Fibroblast of the aortic adventitia (primary cell): Measurements from ENCODE around the gene AAMDC. TPM values are rescaled to one million over a fixed set of nuclear protein-coding genes. Genes with fewer than 3 reads are reported as not detected.
A peak's percentile ranks its signal among the peaks of the same experiment; 100 is the strongest.
"Not testable (repeated sequence)": the region's sequence is repeated elsewhere in the genome, so short reads cannot be mapped to it uniquely, and the experiment has no call there.

Experiments used
- DNase-seq: peaks from one replicate; pipeline ENCODE4 v3.0.0-alpha.2; 2010; ENCODE audit warnings: low read depth
- H3K4me3 ChIP-seq: 2 replicates; pipeline ENCODE4 v1.5.1; 2011; ENCODE audit warnings: low read depth, mild to moderate bottlenecking, control low read depth, low read length, moderate library complexity
- CTCF ChIP-seq: IDR thresholded peaks from 2 replicates; pipeline ENCODE4 v1.5.1; 2011; ENCODE audit warnings: mild to moderate bottlenecking, low read length, control low read depth, inconsistent platforms; ENCODE audit not compliant: insufficient read depth
- total RNA-seq: library from RNA; depleted of rRNA; stranded (reverse); fragments of >200 nt; gene quantifications from 2 replicates; pipeline ENCODE4 v1.2.3, GENCODE V29; 2012; ENCODE audit warnings: low replicate concordance

Gene AAMDC
- total RNA-seq, 1 donor, result 28.8 TPM

- no peak for TF ChIP-seq CTCF
- no peak for DNase-seq
- no peak overlapping the region for H3K4me3 ChIP-seq
Observed at GRCh38 chr11:77833302-77833701, 12.4 kb downstream of the AAMDC start.

GRCh38 chr11:77842441-77843121, 21.6 kb downstream of the AAMDC start:
- TF ChIP-seq CTCF, result no peak
- DNase-seq, result peak; percentile 23
- H3K4me3 ChIP-seq, result no peak overlapping the region

GRCh38 chr11:77843700-77844099, 22.8 kb downstream of the AAMDC start:
- not testable (repeated sequence) for H3K4me3 ChIP-seq, DNase-seq

DNA sequence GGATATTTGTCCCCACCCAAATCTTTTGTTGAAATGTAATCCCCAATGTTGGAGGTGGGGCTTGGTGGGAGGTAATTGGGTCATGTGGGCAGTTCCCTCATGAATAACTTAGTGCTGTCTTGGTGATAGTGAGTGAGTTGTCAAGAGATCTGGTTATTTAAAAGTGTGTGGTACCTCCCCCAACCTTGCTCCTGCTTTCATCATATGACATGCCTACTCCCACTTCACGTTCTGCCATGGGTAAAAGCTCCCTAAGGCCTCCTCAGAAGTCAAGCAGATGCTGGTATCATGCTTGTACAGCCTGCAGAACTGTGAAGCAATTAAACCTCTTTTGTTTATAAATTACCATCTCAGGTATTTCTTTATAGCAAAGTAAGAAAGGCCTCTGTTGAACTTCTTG, 30.6 kb downstream of the AAMDC start:
- H3K4me3 ChIP-seq, result no peak overlapping the region
- peak; percentile 30 for DNase-seq
- no peak for TF ChIP-seq CTCF

- no peak for DNase-seq
- H3K4me3 ChIP-seq, result no peak overlapping the region
- no peak for TF ChIP-seq CTCF
Observed at GRCh38 chr11:77854838-77855237, 33.9 kb downstream of the AAMDC start.

- DNase-seq, result not testable (repeated sequence)
Observed at GRCh38 chr11:77857906-77858457, 37.0 kb downstream of the AAMDC start.

DNA sequence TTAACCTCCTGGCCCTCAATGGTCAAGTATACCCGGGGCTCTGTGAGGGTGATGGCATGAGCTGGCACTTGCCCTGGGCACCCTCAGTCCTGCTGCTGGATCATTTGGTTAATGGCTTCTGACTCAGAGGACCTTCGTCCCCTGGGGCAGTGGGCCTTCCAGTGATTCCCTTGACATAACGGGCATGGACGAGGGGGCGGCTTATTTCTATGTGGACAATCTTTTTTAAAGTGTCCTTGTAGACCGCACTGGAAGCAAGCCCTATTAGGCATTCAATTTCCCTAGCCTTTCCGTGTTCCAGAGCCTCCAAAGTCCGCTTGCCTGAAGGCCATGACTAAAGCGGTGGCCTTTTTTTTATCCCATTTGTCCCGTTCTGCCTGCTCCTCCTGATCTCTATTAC, 40.5 kb downstream of the AAMDC start:
- not testable (repeated sequence) for H3K4me3 ChIP-seq, DNase-seq

More at GRCh38 chr11:77857906-77858457, 37.0 kb downstream of the AAMDC start:
- not testable (repeated sequence) for H3K4me3 ChIP-seq

DNA sequence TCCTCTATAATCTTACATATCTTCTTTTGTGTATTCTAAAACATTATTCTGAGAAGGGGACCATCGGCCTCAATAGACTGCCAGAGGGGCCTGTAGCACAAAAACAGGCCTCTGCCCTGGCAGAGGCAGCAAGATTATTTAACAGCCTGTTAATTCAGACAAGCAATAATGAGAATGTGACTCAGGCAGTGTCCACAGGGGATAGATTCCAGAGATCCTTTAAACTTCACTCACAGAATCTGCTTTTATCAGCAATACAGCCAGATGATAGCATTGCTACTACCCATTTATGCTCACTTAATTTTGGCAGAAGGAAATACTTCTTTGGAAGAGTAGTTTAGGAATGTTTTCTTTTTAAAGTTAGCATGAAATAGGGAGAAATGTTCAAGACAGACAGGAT, 44.9 kb downstream of the AAMDC start:
- TF ChIP-seq CTCF, result no peak
- no peak overlapping the region for H3K4me3 ChIP-seq
- DNase-seq, result peak; percentile 57
